NCI-H510A treated with DMSO at 0.1 percent for 48 hours (cell line): ENCODE measurements around the gene ZDHHC7.

Source experiments
- DNase-seq: peaks from one replicate; lab custom pipeline; 2025; lab: John Stamatoyannopoulos, UW

The ZDHHC7 gene

GRCh38 chr16:85018529-85019236 is 7.3 kb upstream of the ZDHHC7 start:
- no peak for DNase-seq

GRCh38 chr16:85017633-85018032 is 6.3 kb upstream of the ZDHHC7 start:
- no peak for DNase-seq

DNA sequence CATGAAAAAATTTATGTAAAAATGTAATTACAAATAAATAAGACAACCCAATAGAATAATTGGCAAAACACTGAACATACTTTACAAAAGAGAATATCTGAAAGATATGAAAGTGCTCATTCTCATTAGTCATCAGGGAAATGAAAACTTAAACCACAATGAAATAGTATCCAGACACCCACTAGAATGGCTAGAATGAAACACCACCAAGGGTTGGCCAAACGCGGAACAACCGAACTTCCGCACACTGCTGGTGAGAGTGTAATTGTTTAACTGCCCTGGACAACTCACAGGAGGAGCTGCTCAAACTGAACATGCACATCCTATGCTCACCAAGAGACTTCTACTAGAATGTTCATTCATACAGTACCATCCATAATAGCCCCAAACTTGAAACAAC is 5.8 kb upstream of the ZDHHC7 start:
- DNase-seq, result no peak

DNA sequence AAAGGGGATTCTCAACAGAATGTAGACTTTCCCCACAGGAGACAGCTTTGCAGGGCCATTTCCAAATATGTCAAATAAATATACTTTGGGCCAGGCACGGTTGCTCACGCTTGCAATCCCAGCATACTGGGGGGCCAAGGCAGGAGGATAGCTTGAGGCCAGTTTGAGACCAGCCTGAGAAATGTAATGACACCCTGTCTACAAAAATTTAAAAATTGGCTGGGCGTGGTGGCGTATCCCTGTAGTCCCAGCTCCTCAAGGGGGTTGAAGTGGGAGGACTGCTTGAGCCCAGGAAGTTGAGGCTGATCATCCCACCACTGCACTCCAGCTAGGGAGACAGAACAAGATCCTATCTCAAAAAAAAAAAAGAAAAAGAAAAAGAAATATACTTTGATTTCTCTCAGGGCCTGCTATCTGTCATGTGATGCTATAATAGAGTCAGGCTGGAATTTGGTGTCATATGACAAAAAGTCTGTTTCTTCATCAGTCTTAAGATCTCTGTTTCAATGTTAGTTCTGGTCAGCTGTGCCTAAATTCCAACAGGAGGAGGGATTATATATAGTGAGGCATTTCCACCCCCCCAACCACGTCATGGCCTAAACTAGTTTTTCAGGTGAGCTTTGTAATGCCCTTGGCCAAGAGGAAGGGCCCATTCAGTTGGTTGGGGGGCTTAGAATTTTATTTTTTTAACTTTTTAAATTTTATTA is 4.3 kb upstream of the ZDHHC7 start:
- DNase-seq, result no peak

DNA sequence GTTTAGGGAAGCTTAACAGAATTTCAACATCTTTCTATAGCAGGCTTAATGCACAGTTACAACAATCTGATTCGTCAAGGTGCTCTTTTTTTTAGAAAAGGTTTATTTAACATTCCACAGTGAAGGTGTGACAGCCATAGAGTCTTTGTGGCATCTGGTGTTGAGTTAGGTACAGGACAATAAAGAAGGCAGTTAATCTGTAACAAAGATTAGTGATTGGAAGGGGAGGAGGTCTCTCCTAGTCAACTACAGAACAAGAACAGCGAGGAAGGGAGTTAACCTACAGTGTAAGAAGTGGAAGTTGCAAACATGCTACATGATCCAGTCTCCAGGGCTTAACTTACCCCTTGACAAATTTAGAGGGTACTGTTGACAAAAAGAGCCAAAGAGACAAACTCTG is 3.0 kb upstream of the ZDHHC7 start:
- DNase-seq, result no peak

GRCh38 chr16:85011846-85012284 is 530 bp upstream of the ZDHHC7 start:
- no peak for DNase-seq

- DNase-seq, result no peak
Measured at GRCh38 chr16:85010446-85010930, 847 bp downstream of the ZDHHC7 start.

DNA sequence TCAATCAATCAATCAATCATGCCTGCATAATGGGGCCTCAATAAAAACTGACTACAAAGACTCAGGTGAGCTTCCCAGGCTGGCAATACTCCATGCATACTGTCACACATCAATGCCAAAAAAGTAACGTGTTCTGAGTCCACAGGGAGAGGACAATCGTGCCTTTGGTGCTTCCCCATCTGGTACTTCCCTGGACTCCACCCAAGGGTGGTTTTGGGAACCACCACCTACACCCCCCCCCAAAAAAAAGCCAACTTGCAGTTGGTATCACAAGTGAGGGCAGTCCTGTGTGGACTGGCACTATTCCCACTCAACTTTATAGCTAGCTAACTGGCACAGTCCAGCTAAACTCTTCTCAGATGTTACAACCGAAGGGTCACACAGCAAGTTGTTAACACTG is 3.1 kb downstream of the ZDHHC7 start:
- no peak for DNase-seq

- no peak for DNase-seq
Measured at GRCh38 chr16:85007496-85008214, 3.7 kb downstream of the ZDHHC7 start.

GRCh38 chr16:85006639-85007038 is 4.7 kb downstream of the ZDHHC7 start:
- DNase-seq, result no peak

GRCh38 chr16:85005285-85006069 is 5.9 kb downstream of the ZDHHC7 start:
- DNase-seq, result no peak

DNA sequence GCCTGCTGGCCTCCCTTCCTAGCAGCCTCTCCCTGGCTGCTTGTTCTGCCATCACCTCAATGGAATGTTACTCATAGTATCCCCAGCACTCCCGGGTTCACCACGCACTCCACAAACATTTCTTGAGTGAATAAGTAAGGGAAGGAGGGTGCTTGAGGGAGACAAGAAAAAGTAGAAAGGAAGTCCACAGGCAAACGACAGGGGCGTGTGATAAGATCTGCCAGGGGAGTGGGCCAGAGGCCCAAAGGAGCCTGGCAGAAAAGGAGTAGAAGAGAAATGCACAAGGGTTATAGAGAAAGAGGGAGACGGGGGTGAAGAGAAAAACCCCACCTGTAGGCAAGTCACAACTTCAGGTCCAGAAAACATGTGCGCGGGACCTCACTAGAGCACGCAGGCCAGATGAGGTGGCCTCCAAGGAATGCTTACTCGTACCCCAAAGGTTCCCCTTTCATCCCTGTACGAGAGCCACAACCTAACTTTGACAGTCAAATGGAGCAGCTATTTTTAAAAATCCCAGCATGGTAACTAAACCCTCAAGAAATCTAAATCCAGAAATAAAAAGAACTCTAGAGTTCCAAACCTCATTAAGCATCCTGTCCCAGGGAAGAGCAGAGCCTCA is 6.6 kb downstream of the ZDHHC7 start:
- DNase-seq, result no peak

DNA sequence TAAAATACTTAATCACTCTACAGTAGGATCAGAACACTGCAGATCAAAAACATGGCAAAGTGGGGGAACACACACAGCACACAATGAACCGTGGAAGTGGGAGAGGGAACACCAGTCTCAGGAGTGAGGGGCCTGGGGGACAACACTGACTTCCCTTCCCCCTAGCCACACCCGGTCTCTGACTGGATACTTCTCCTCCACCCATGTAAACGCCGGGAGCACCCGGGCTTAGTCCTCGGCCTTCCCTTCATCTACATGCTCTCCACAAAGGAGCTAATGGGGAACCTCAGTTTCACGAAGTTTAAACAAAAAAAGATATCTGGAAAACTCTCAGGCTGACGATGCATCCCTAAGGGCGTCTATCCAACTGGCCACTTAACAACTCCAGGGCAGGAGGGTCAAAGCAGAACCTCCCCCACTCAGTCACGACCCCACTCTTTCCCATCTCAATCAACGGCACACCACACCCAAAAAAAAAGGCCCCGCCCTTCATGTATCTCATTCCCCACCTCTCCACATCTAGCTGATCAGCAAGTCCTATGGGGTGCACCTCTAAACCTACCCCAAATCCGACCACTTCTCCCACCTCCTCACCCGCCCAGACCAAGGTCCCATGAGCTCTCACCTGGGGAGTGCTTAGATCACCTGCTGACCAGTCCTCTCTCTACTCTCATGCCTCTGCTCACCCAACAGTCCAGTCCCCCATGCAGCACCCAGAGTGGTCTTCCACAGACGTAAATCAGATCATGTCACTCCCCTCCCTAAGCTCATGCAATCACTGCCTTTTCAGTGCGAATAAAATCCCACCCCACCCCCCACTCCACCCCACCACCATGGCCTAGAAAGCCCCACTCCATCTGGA is 7.4 kb downstream of the ZDHHC7 start:
- DNase-seq, result no peak

GRCh38 chr16:85003076-85003475 is 8.3 kb downstream of the ZDHHC7 start:
- DNase-seq, result no peak

DNA sequence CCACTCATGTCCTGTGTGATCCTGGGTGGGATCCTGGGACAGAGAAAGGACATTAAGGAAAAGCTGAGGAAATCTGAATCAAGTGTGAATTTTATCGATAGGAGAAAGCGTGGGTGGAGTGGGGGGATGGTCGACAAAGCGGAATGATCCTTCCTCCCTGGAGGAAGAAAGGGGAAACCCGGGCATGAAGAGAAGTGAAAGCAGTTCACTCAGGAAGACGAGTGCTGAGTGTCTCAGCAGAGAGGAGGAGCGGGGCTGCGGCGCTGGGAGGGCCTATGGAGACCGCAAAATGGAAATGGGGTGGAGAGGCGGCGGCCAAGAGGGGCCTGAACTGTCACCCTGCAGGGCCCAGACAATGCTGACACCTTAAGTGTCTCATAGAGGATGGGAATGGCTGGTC is 8.7 kb downstream of the ZDHHC7 start:
- no peak for DNase-seq

DNA sequence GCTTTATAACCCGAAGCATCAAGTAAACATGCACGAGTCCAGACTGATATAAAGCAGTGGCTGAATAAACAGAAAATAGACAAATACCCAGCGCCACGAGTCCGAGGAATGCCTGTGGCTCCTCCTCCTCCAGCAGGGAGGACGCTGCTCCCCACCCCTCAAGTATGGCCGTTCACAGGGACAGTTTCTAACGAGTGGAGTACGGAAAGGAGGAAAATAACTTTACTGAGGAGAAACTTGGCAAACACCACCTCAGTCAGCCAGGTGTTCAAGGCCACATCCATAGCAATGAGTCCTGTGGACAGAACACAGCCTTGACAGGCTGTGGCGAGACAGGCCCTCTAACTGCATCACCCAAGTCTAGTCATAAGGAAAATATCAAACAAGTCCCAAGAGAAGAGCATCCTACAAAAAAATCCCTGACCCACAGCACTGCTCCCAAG is 9.2 kb downstream of the ZDHHC7 start:
- no peak for DNase-seq

DNA sequence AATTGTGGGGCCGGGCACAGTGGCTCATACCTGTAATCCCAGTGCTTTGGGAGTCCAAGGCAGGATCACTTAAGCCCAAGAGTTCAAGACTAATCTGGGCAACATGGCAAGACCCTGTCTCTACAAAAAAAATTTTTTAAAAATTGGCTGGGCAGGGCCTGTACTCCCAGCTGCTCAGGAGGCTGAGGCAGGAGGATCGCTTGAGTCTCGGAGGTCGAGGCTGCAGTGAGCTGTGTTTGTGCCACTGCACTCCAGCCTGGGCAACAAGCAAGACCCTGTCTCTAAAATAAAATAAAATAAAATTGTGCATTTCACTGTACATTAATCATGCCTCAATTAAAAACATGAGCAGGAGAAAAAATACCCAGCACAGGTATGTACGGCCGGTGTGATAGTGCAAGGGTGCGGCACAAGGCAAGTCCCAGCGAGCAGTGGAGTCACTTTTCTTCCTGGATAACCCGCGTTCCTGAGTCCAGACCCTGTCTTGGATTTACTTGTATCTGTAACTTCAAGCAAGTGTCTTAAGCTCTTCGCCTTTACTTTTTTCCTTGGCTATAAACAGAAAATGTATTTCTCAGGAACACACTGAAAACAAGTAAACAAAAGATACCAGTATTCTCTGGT is 11.4 kb downstream of the ZDHHC7 start:
- DNase-seq, result no peak

DNA sequence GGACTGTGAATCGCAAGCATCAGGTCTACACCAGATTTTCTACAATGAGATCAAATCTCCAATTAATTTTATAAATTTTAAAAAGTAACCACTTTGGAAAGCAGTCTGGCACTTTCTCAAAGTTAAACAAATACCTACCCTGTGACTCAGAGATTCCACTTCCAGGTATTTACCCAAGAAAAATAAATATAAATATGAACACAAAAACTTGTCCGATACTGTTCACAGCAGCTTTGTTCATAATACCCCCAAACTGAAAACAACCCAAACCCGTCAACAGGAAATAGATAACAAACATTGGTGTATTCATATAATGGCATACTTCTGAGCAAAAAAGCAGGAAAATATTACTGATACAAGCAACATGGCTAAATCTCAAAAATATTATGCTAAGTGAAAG is 12.1 kb downstream of the ZDHHC7 start:
- no peak for DNase-seq

- DNase-seq, result no peak
Measured at GRCh38 chr16:84996365-84996764, 15.0 kb downstream of the ZDHHC7 start.

DNA sequence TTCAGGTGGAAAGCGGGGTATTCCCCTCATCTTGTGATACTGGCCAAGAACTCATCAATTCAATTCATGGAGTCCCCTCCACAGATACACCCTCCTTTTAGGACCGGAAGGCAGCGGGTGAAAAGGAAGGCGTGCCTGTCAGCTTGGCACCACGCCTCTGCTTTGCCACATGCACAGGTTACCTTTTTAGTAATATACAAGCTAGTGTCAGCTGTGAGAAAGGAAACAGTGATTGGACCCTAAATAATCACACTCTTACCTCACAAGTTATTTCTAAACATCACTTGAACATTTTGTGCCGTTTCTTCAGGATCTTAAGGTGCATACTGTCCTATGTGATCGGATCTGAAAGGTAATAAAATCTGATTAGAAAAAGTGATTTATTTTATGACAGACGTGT is 15.7 kb downstream of the ZDHHC7 start:
- no peak for DNase-seq
